ENCODE results near the gene COL18A1. TPM values are rescaled to one million over a fixed set of nuclear protein-coding genes. Genes with fewer than 3 reads are reported as not detected.

Gene COL18A1
- total and polyA plus RNA-seq, 3 donors from 2014 or later, result 53.2 to 165 (median 111) TPM

GRCh38 chr21:45468971-45469272, 64.0 kb downstream of the COL18A1 start:
- TF ChIP-seq CTCF (IDR thresholded peaks at IDR 0.05) (no peak), POLR2A (IDR thresholded peaks at IDR 0.05) (no peak)
- Histone ChIP-seq H3K4me1 (peaks cover 25% of the 10 kb centered on the region), H3K27me3 (no peaks in the 10 kb centered on the region), H3K27ac (no peak overlapping the region), H3K36me3 (ENCODE audit: low read depth, missing control alignments) (no peaks in the 10 kb centered on the region), H3K9me3 (no peaks in the 10 kb centered on the region), H3K4me3 (no peak overlapping the region)
- intact Hi-C loops (cut with DNase I; ENCODE audit: low total_unique reads), result no loop called here
- DNase-seq, result no peak
- WGBS, 2 donors, result 97% methylated on average over 14 of the region's 14 CpGs; no CpG with 5 or more reads in 1 of the 2 donors

GRCh38 chr21:45469273-45470086, 64.5 kb downstream of the COL18A1 start:
- Histone ChIP-seq H3K4me1 (peaks cover 25% of the 10 kb centered on the region), H3K4me3 (no peak overlapping the region), H3K36me3 (ENCODE audit: low read depth, missing control alignments) (no peaks in the 10 kb centered on the region), H3K27ac (peak overlapping the region in 1 of 2 donors; percentile 36), H3K9me3 (no peaks in the 10 kb centered on the region), H3K27me3 (no peaks in the 10 kb centered on the region)
- intact Hi-C loops (cut with DNase I; ENCODE audit: low total_unique reads), result no loop called here
- WGBS, 2 donors, result 75 to 88% methylated on average over 22 to 24 of the region's 24 CpGs
- DNase-seq, result no peak
- no peak for TF ChIP-seq CTCF (IDR thresholded peaks at IDR 0.05)
- no peak for TF ChIP-seq POLR2A (IDR thresholded peaks at IDR 0.05)

- WGBS, 2 donors, result 89 to 97% methylated on average over 7 of the region's 7 CpGs
- no peak for DNase-seq
- peaks cover 25% of the 10 kb centered on the region for H3K4me1 ChIP-seq
- no peak overlapping the region for H3K4me3 ChIP-seq
- peak overlapping the region in 1 of 2 donors; percentile 77 for H3K27ac ChIP-seq
- no peaks in the 10 kb centered on the region for H3K36me3 ChIP-seq (ENCODE audit: low read depth, missing control alignments)
- no peak for TF ChIP-seq CTCF (IDR thresholded peaks at IDR 0.05)
- no peak for TF ChIP-seq POLR2A (IDR thresholded peaks at IDR 0.05)
- H3K9me3 ChIP-seq, result no peaks in the 10 kb centered on the region
- intact Hi-C loops (cut with DNase I; ENCODE audit: low total_unique reads), result no loop called here
- H3K27me3 ChIP-seq, result no peaks in the 10 kb centered on the region
Observed at GRCh38 chr21:45470087-45470515, 65.1 kb downstream of the COL18A1 start.

GRCh38 chr21:45470773-45471524, 66.0 kb downstream of the COL18A1 start:
- peaks cover 25% of the 10 kb centered on the region for H3K4me1 ChIP-seq
- intact Hi-C loops (cut with DNase I; ENCODE audit: low total_unique reads), result no loop called here
- DNase-seq, result peak; percentile 42
- H3K27ac ChIP-seq, result peak overlapping the region; percentile 58 to 77
- H3K9me3 ChIP-seq, result no peaks in the 10 kb centered on the region
- 36 to 56% methylated on average over 7 to 28 of the region's 28 CpGs for WGBS, 2 donors
- H3K36me3 ChIP-seq (ENCODE audit: low read depth, missing control alignments), result no peaks in the 10 kb centered on the region
- H3K4me3 ChIP-seq, result no peak overlapping the region
- H3K27me3 ChIP-seq, result no peaks in the 10 kb centered on the region
- no peak for TF ChIP-seq POLR2A (IDR thresholded peaks at IDR 0.05)
- no peak for TF ChIP-seq CTCF (IDR thresholded peaks at IDR 0.05)
